IPS-20b (cell line): ENCODE measurements around the gene CYRIA.
A peak's percentile ranks its signal among the peaks of the same experiment; 100 is the strongest.

Experiments used
- H3K27ac ChIP-seq: one replicate; pipeline ENCODE4 v1.5.1; 2013; ENCODE audit warnings: low read length
- H3K27me3 ChIP-seq: 2 replicates; pipeline ENCODE4 v1.6.1; 2013; ENCODE audit warnings: mild to moderate bottlenecking, low read length, inconsistent platforms; ENCODE audit not compliant: insufficient read depth
- H3K36me3 ChIP-seq: 2 replicates; pipeline ENCODE4 v1.6.1; 2013; ENCODE audit warnings: low read depth, mild to moderate bottlenecking, inconsistent platforms, low read length, moderate library complexity; ENCODE audit not compliant: insufficient read depth
- H3K4me1 ChIP-seq: 2 replicates; pipeline ENCODE4 v1.6.1; 2013; ENCODE audit warnings: mild to moderate bottlenecking, control low read depth, inconsistent platforms, low read length, moderate library complexity; ENCODE audit not compliant: insufficient read depth
- H3K4me3 ChIP-seq: 2 replicates; pipeline ENCODE4 v1.5.1; 2013; ENCODE audit warnings: mild to moderate bottlenecking, low read length, inconsistent platforms
- H3K9ac ChIP-seq: 2 replicates; pipeline ENCODE4 v1.6.1; 2013; ENCODE audit warnings: low read depth, mild to moderate bottlenecking, inconsistent platforms, low read length, moderate library complexity
- H3K9me3 ChIP-seq: 2 replicates; pipeline ENCODE4 v1.6.1; 2013; ENCODE audit warnings: mild to moderate bottlenecking, low read depth, low read length, inconsistent platforms; ENCODE audit not compliant: insufficient read depth

The CYRIA gene

GRCh38 chr2:16664809-16665747 is 556 bp downstream of the CYRIA start:
- Histone ChIP-seq H3K9ac (no peak overlapping the region), H3K9me3 (no peaks in the 10 kb centered on the region), H3K27ac (no peak overlapping the region), H3K4me1 (peaks cover 9% of the 10 kb centered on the region), H3K4me3 (peak overlapping the region; percentile 74), H3K36me3 (no peaks in the 10 kb centered on the region), H3K27me3 (peaks cover 31% of the 10 kb centered on the region)

- Histone ChIP-seq H3K4me1 (peaks cover 9% of the 10 kb centered on the region), H3K27me3 (peaks cover 31% of the 10 kb centered on the region), H3K9me3 (no peaks in the 10 kb centered on the region), H3K27ac (no peak overlapping the region), H3K4me3 (no peak overlapping the region), H3K9ac (no peak overlapping the region), H3K36me3 (no peaks in the 10 kb centered on the region)
These were observed 1.4 kb downstream of the CYRIA start for GRCh38 chr2:16664052-16664731.

- H3K9me3 ChIP-seq = no peaks in the 10 kb centered on the region
- peaks cover 31% of the 10 kb centered on the region for H3K27me3 ChIP-seq
- H3K27ac ChIP-seq = no peak overlapping the region
- peaks cover 9% of the 10 kb centered on the region for H3K4me1 ChIP-seq
- H3K4me3 ChIP-seq = no peak overlapping the region
- no peaks in the 10 kb centered on the region for H3K36me3 ChIP-seq
- no peak overlapping the region for H3K9ac ChIP-seq
These were observed 2.3 kb downstream of the CYRIA start for GRCh38 chr2:16663121-16663905.

GRCh38 chr2:16661936-16662839 is 3.4 kb downstream of the CYRIA start:
- Histone ChIP-seq H3K27ac (no peak overlapping the region), H3K9me3 (no peaks in the 10 kb centered on the region), H3K36me3 (no peaks in the 10 kb centered on the region), H3K9ac (no peak overlapping the region), H3K27me3 (peaks cover 31% of the 10 kb centered on the region), H3K4me1 (peaks cover 9% of the 10 kb centered on the region), H3K4me3 (no peak overlapping the region)

- Histone ChIP-seq H3K36me3 (no peaks in the 10 kb centered on the region), H3K27me3 (peaks cover 26% of the 10 kb centered on the region), H3K4me1 (peaks cover 9% of the 10 kb centered on the region), H3K27ac (no peak overlapping the region), H3K9ac (no peak overlapping the region), H3K4me3 (no peak overlapping the region), H3K9me3 (no peaks in the 10 kb centered on the region)
These were observed 4.1 kb downstream of the CYRIA start for GRCh38 chr2:16661526-16661925.

GRCh38 chr2:16660556-16660955 is 5.1 kb downstream of the CYRIA start:
- Histone ChIP-seq H3K9me3 (no peaks in the 10 kb centered on the region), H3K27ac (no peak overlapping the region), H3K36me3 (no peaks in the 10 kb centered on the region), H3K9ac (no peak overlapping the region), H3K27me3 (peaks cover 19% of the 10 kb centered on the region), H3K4me1 (peaks cover 6% of the 10 kb centered on the region), H3K4me3 (no peak overlapping the region)

GRCh38 chr2:16660114-16660513 is 5.5 kb downstream of the CYRIA start:
- Histone ChIP-seq H3K36me3 (no peaks in the 10 kb centered on the region), H3K9me3 (no peaks in the 10 kb centered on the region), H3K4me1 (peaks cover 6% of the 10 kb centered on the region), H3K4me3 (no peak overlapping the region), H3K9ac (no peak overlapping the region), H3K27me3 (peaks cover 16% of the 10 kb centered on the region), H3K27ac (no peak overlapping the region)

GRCh38 chr2:16658076-16658739 is 7.4 kb downstream of the CYRIA start:
- no peak overlapping the region for H3K4me3 ChIP-seq
- no peaks in the 10 kb centered on the region for H3K36me3 ChIP-seq
- H3K27ac ChIP-seq = no peak overlapping the region
- no peak overlapping the region for H3K9ac ChIP-seq
- H3K9me3 ChIP-seq = no peaks in the 10 kb centered on the region
- H3K4me1 ChIP-seq = peaks cover 5% of the 10 kb centered on the region; the same call in 1 of the 2 replicates
- H3K27me3 ChIP-seq = no peaks in the 10 kb centered on the region

- H3K4me1 ChIP-seq = peaks cover 5% of the 10 kb centered on the region; the same call in 1 of the 2 replicates
- H3K27ac ChIP-seq = no peak overlapping the region
- no peak overlapping the region for H3K9ac ChIP-seq
- H3K4me3 ChIP-seq = no peak overlapping the region
- H3K27me3 ChIP-seq = no peaks in the 10 kb centered on the region
- H3K9me3 ChIP-seq = no peaks in the 10 kb centered on the region
- no peaks in the 10 kb centered on the region for H3K36me3 ChIP-seq
These were observed 8.0 kb downstream of the CYRIA start for GRCh38 chr2:16657671-16658070.

- H3K27me3 ChIP-seq = no peaks in the 10 kb centered on the region
- no peak overlapping the region for H3K4me3 ChIP-seq
- no peak overlapping the region for H3K27ac ChIP-seq
- peaks cover 5% of the 10 kb centered on the region; the same call in 1 of the 2 replicates for H3K4me1 ChIP-seq
- no peaks in the 10 kb centered on the region for H3K9me3 ChIP-seq
- no peaks in the 10 kb centered on the region for H3K36me3 ChIP-seq
- no peak overlapping the region for H3K9ac ChIP-seq
These were observed 8.7 kb downstream of the CYRIA start for GRCh38 chr2:16656784-16657391.
